Retinal pigment epithelial cell (primary cell): Measurements from ENCODE around the gene GMPS.

Experiments
- DNase-seq: peaks from one replicate; pipeline ENCODE4 v3.0.0-alpha.2; 2010; ENCODE audit warnings: low read depth
- H3K4me3 ChIP-seq: 2 replicates; pipeline ENCODE4 v1.5.1; 2011; ENCODE audit warnings: mild to moderate bottlenecking, low read length, control low read depth, moderate library complexity
- TF ChIP-seq, protein P1 (sequence below): conservative IDR thresholded peaks from 2 replicates; pipeline ENCODE4 v1.5.1; 2011; ENCODE audit warnings: low read depth, low read length, control low read depth, inconsistent platforms

The GMPS gene

DNA sequence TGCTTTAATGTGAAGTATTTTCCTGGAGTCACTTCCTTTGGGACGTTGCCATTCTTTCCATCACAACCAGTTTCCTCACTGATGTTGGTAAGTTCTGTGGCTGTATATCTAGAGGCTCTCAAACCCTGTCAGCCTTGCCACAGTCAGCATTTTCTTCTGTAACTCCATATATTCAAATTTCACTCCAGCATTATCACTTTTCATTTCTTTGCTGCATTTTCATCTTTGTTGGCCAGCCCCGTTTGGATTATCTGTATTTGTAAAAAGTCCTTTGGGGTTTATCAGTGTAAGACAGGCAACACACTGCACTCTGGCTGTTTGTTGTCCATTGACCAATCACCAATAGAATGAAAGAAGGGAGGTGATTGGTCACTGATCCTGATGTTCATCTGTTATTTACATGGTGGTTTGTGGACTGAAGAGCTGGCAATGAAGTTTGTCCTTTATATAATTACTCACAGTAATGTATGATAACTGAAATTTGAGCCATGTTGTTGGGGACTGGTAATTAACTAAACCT is 20.3 kb downstream of the GMPS start:
- H3K4me3 ChIP-seq, result no peak overlapping the region
- no peak for DNase-seq
- TF ChIP-seq, protein P1, sequence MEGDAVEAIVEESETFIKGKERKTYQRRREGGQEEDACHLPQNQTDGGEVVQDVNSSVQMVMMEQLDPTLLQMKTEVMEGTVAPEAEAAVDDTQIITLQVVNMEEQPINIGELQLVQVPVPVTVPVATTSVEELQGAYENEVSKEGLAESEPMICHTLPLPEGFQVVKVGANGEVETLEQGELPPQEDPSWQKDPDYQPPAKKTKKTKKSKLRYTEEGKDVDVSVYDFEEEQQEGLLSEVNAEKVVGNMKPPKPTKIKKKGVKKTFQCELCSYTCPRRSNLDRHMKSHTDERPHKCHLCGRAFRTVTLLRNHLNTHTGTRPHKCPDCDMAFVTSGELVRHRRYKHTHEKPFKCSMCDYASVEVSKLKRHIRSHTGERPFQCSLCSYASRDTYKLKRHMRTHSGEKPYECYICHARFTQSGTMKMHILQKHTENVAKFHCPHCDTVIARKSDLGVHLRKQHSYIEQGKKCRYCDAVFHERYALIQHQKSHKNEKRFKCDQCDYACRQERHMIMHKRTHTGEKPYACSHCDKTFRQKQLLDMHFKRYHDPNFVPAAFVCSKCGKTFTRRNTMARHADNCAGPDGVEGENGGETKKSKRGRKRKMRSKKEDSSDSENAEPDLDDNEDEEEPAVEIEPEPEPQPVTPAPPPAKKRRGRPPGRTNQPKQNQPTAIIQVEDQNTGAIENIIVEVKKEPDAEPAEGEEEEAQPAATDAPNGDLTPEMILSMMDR, result no peak

DNA sequence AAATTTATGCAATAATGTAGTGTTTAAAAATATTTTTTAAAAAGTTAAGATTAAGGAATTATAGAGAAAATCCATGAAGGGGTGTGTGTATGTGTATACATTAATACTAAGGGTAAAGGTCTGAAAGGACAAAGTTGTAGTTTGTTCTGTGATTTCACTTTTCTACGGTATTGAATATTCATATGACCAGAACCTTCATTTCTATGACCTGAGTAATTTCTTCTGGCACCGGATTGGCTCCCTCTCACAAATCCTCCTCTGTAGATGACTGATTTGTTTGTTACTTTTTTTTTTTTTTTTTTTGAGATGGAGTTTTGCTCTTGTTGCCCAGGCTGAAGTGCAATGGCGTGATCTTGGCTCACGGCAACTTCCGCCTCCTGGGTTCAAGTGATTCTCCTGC is 20.9 kb downstream of the GMPS start:
- DNase-seq, result no peak
- no peak overlapping the region for H3K4me3 ChIP-seq
- TF ChIP-seq, protein P1, result no peak

DNA sequence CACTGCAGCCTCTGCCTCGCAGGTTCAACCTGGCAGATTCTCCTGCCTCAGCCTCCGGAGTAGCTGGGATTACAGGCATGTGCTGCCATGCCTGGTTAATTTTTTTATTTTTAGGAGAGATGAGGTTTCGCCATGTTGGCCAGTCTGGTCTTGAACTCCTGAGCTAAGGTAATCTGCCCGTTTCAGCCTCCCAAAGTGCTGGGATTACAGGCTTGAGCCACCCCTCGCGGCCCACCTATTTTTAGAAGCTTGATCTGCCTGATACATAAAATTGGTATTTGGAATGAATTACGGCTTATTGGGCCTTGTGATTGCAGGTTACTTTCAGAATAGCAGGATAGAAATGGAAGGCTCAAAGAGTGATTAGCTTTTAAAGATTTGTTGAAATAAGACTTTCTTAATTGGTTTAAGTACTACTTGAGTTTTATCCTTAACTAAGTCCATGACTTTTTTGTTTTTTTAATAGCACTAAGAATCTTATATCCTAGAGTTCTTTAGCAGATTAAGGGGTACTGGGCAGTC is 25.0 kb downstream of the GMPS start:
- DNase-seq, result peak; percentile 91
- TF ChIP-seq, protein P1, result no peak
- no peak overlapping the region for H3K4me3 ChIP-seq

DNA sequence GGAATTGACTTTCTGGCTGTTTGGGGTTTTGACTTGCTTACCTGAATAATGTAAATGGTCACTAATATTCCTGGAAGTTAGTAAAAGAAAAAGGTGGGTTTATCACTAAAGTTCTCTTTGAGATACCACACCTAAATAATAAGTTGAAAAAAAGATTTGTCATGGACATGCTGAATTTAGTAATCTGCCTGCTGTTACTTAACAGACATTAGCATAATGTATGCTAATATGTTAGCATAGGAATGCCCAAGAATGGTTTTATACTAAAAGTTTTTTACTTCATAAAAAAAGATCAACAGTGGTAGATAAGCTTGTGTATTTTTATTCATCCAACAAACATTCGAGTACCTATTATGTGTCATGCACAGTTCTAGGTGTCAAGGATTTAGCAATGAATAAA is 36.5 kb downstream of the GMPS start:
- DNase-seq, result no peak
- no peak overlapping the region for H3K4me3 ChIP-seq
- TF ChIP-seq, protein P1, result no peak

DNA sequence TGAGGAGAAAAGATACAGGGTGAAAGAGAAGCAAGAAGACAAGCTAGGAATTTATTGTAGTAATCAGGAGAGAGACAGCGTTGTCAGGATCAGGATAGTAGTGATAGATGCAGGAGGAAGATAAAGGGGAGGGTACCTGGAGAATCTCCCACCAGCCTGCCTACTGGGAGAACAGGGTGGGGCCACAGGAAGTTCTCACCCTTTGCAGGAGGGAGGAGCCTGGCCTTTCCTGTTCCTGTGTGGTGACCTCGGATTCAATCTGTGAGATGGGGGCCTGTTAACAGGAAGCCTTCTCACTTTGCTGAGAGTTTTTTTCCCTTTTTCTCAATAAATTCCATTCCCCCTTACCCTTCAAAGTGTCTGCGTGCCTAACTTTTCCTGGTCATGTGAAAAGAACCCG is 37.6 kb downstream of the GMPS start:
- TF ChIP-seq, protein P1, result no peak
- H3K4me3 ChIP-seq, result no peak overlapping the region
- no peak for DNase-seq

DNA sequence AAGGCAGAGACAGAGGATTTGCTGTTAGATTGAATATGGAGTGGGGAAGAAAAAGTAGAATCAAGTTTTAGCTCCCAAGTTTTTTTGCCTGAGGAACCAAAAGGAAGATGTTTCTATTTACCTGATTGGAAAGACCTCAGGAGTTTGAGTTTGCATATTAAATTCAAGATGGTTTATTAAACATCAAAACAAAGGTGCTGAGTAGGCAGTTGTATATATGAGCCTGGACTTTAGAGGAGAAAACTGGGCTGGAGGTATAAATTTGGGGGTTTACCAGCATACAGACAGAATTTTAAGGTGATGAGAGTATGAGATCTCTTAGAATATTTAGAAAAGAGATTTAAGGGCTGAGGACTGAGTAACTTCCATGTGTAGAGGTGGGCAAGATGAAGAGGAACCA is 38.2 kb downstream of the GMPS start:
- DNase-seq, result no peak
- TF ChIP-seq, protein P1, result no peak
- H3K4me3 ChIP-seq, result no peak overlapping the region

DNA sequence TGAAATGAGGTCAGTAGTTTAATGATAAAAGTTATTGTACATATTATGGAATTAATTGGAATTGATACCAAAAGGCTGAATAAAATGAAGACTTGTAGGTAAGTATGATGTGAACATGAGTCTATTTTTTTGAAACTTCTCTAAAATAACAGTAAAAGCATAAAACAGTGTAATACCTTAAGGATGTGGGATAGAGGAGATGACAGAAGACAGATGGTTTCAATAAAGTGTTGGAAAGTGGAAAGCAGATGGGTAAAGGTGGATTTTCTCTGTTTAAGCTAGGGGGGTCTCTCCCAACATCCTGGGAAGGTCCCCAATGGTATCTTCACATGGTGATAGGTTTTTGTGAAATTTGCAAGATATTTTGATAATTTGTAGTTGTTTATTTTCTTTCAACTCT is 41.6 kb downstream of the GMPS start:
- no peak for DNase-seq
- TF ChIP-seq, protein P1, result no peak

More for the DNA sequence above, 41.6 kb downstream of the GMPS start:
- no peak overlapping the region for H3K4me3 ChIP-seq
